Tibial artery (tissue), 4 donors: Measurements from ENCODE around the gene COPS6.

Source experiments
- DNase-seq, 2 donors: peaks; one replicate each; pipeline ENCODE4 v3.0.0-alpha.2; 2019
- H3K27ac ChIP-seq, 2 donors: fragments of 200-600 bp; sonication (generic) in 1 of 2; 1 replicate in 1 of 2; 2 replicates in 1 of 2; pipeline ENCODE4 v1.5.1; 2018 to 2019; ENCODE audit warnings: mild to moderate bottlenecking in 1 of 2
- H3K27me3 ChIP-seq, 2 donors: fragments of 200-600 bp; sonication (generic) in 1 of 2; one replicate each; pipeline versions ENCODE4 v1.5.1 to v1.6.0; 2016 to 2019
- H3K36me3 ChIP-seq, 3 donors: fragments of 200-600 bp; sonication (generic) in 2 of 3; one replicate each; pipeline ENCODE4 v1.5.1; 2016 to 2019; ENCODE audit warnings: mild to moderate bottlenecking in 2 of 3
- H3K4me1 ChIP-seq, 4 donors: fragments of 200-600 bp; sonication (generic) in 2 of 4; 1 replicate in 3 of 4; 2 replicates in 1 of 4; pipeline ENCODE4 v1.5.1; 2016 to 2019
- H3K4me3 ChIP-seq, 2 donors: fragments of 200-600 bp; sonication (generic) in 1 of 2; 1 replicate in 1 of 2; 2 replicates in 1 of 2; pipeline ENCODE4 v1.5.1; 2018 to 2019; ENCODE audit warnings: mild to moderate bottlenecking in 2 of 2
- H3K9me3 ChIP-seq, 3 donors: fragments of 200-600 bp; sonication (generic) in 1 of 3; one replicate each; pipeline ENCODE4 v1.5.1; 2016 to 2019
- intact Hi-C: fragments of 100-400 bp; cut with DNase I; formaldehyde crosslinking; loops from one replicate; pipeline ENCODE4 v1.15.0; 2023; ENCODE audit warnings: low total_unique reads
- TF ChIP-seq, protein P1 (sequence below), 2 experiments: fragments of 200-600 bp in 1 of 2; fragments of 450-650 bp in 1 of 2; IDR thresholded peaks; one replicate each; pipeline ENCODE4 v1.5.1; 2017 to 2019; ENCODE audit warnings: antibody characterized with exemption in 2 of 2, mild to moderate bottlenecking in 1 of 2, moderate library complexity in 1 of 2

Gene COPS6

DNA sequence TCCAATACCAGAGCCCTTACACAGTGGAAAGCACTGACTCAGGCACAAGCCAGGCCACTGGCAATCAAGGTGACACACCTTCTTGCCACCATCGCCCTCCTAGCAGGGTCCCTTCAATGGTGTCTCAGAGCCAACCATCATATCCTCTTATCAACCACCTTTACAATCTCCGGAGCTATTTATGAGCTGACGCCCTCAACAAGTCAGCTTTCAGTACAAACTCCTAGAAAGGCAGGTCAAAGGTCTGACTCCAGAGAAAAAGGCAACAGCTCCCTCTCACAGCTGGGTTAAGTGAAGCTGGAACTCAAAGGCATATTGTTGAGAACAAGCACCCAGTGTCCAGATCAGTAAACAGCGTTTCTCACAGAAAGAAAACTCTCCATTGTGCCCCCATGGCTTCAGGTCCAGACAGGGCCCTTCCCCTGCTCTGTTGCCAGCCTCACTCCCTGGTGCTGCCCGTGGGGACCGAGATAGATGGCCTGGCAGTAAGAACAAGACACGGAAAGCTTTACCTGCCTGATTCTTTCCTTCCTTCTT is 9.7 kb upstream of the COPS6 start:
- H3K4me1 ChIP-seq: peaks cover 5 to 40% (median 25%) of the 10 kb centered on the region in 4 donors
- H3K4me3 ChIP-seq: no peak overlapping the region
- H3K9me3 ChIP-seq: no peaks in the 10 kb centered on the region
- DNase-seq: no peak
- TF ChIP-seq, protein P1, sequence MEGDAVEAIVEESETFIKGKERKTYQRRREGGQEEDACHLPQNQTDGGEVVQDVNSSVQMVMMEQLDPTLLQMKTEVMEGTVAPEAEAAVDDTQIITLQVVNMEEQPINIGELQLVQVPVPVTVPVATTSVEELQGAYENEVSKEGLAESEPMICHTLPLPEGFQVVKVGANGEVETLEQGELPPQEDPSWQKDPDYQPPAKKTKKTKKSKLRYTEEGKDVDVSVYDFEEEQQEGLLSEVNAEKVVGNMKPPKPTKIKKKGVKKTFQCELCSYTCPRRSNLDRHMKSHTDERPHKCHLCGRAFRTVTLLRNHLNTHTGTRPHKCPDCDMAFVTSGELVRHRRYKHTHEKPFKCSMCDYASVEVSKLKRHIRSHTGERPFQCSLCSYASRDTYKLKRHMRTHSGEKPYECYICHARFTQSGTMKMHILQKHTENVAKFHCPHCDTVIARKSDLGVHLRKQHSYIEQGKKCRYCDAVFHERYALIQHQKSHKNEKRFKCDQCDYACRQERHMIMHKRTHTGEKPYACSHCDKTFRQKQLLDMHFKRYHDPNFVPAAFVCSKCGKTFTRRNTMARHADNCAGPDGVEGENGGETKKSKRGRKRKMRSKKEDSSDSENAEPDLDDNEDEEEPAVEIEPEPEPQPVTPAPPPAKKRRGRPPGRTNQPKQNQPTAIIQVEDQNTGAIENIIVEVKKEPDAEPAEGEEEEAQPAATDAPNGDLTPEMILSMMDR (IDR thresholded peaks at IDR 0.05): no peak
- no peak overlapping the region for H3K27ac ChIP-seq
- intact Hi-C loops: no loop called here
- peaks cover 33 to 53% (median 41%) of the 10 kb centered on the region in 3 donors for H3K36me3 ChIP-seq
- no peaks in the 10 kb centered on the region for H3K27me3 ChIP-seq

DNA sequence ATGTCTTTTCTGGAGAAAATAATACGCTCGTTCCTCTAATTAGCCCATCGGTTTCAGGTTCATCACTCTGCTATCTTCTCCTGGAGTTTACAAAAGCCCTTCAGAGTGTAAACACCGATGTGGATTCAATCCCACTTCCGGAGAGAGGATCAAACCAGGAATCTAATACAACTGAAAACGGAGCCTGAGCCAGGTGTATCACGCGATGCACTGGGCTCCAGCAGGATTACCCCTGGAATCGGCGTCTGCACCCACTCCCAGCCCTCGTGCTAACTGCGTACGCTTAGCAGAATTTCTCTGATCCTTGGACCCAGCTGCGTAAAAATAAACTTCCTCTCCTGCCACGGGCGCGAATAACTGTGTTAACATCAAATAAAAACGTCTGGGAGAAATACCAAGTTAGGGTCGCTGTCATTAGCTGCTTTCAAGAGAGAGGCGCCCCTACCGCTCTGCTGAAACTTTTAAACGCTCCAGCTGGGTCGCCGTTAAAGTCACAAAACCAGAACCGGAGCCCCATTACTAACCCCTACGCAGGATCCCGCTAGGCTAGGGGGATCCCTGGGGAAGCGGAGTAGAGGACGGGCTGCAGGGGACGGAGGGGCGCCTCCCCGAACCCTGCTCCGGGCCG is 7.7 kb upstream of the COPS6 start:
- no peaks in the 10 kb centered on the region for H3K27me3 ChIP-seq
- TF ChIP-seq, protein P1 (IDR thresholded peaks at IDR 0.05): no peak
- peaks cover 5 to 40% (median 25%) of the 10 kb centered on the region in 4 donors for H3K4me1 ChIP-seq
- H3K36me3 ChIP-seq: peaks cover 13 to 34% (median 22%) of the 10 kb centered on the region in 3 donors
- peak overlapping the region; percentile 95 to 98 for H3K4me3 ChIP-seq
- intact Hi-C loops: loop anchor here (5.0 to 10.0 kb wide), 2 partner anchors 34 to 66 kb away; partner anchors contain the start of genes ZKSCAN1 and ZSCAN21
- DNase-seq: no peak
- peak overlapping the region; percentile 82 to 88 for H3K27ac ChIP-seq
- no peaks in the 10 kb centered on the region for H3K9me3 ChIP-seq

DNA sequence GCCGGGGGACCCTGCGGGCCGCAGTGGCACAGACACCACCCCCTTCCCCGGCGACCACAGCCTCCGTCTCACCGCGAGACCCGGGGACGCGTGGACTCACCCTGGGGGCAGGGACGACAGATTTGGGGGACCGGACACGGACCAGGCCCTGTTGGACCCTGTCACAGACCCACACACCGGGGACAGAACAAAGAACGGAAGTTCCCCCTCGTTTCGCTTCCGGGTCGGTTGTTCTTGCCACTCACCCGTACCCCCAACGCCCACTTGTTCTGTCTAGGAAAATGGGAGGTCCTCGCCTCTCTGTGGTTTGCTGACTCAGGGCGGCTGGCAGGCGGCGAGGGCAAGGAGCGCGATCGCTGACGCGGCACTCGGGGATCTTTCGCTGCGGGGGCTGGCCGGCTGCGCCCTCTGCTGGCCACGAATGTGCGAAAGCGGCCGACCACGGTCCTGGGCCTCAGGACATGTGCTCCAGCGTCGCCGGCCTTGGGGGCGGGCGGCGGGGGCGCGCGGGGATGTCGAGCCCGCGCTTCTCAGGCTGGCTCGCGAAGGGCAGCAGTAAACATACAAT is 7.2 kb upstream of the COPS6 start, which contains the start of gene ZNF3:
ZNF3 (minus strand) TSS at position 189 of the 568 bp plus-strand sequence. CDS start 4,366 bp downstream, outside the sequence.
- no peaks in the 10 kb centered on the region for H3K9me3 ChIP-seq
- peak; percentile 98 to 99 for DNase-seq
- peaks cover 5 to 40% (median 25%) of the 10 kb centered on the region in 4 donors for H3K4me1 ChIP-seq
- TF ChIP-seq, protein P1 (IDR thresholded peaks at IDR 0.05): peak; percentile 91 to 93
- H3K27ac ChIP-seq: peak within 1 kb of the TSS; percentile 82 to 88
- intact Hi-C loops: loop anchor here (5.0 to 10.0 kb wide), 2 partner anchors 34 to 67 kb away; partner anchors contain the start of genes ZKSCAN1 and ZSCAN21
- H3K27me3 ChIP-seq: no peaks in the 10 kb centered on the region
- H3K36me3 ChIP-seq: peaks cover 7 to 28% (median 16%) of the 10 kb centered on the region in 3 donors
- H3K4me3 ChIP-seq: peak within 1 kb of the TSS; percentile 95 to 98

- TF ChIP-seq, protein P1 (IDR thresholded peaks at IDR 0.05): no peak
- no peak overlapping the region for H3K27ac ChIP-seq
- H3K4me1 ChIP-seq: peaks cover 5 to 41% (median 25%) of the 10 kb centered on the region in 4 donors
- H3K9me3 ChIP-seq: no peaks in the 10 kb centered on the region
- intact Hi-C loops: loop anchor here (5.0 to 10.0 kb wide), 2 partner anchors 36 to 68 kb away; partner anchors contain the start of genes ZKSCAN1 and ZSCAN21
- no peaks in the 10 kb centered on the region for H3K27me3 ChIP-seq
- no peak overlapping the region for H3K4me3 ChIP-seq
- peaks cover 0 to 15% (median 10%) of the 10 kb centered on the region in 3 donors for H3K36me3 ChIP-seq
- no peak for DNase-seq
These were observed 5.8 kb upstream of the COPS6 start for GRCh38 chr7:100082978-100083377.

GRCh38 chr7:100085515-100085914 is 3.3 kb upstream of the COPS6 start:
- TF ChIP-seq, protein P1 (IDR thresholded peaks at IDR 0.05): no peak
- intact Hi-C loops: loop anchor here (10.0 kb wide), 1 partner anchor 71 kb away; the partner anchor contains the start of gene ZKSCAN1

More at GRCh38 chr7:100085515-100085914, 3.3 kb upstream of the COPS6 start:
- H3K36me3 ChIP-seq: peaks cover 3 to 6% (median 3%) of the 10 kb centered on the region in 3 donors
- no peaks in the 10 kb centered on the region for H3K9me3 ChIP-seq
- peaks cover 3 to 32% (median 23%) of the 10 kb centered on the region in 4 donors for H3K4me1 ChIP-seq
- no peak overlapping the region for H3K27ac ChIP-seq
- no peak overlapping the region for H3K4me3 ChIP-seq
- H3K27me3 ChIP-seq: no peaks in the 10 kb centered on the region
- DNase-seq: no peak
